HCT116 (cell line): ENCODE data around the gene RBBP8. TPM values are rescaled to one million over a fixed set of nuclear protein-coding genes. Genes with fewer than 3 reads are reported as not detected.

Experiments
- ATAC-seq: fragments of 200-7000 bp; cut with Tn5 transposase; 2 replicates; pipeline ENCODE4 v1.9.1; 2020; ENCODE audit warnings: mild to moderate bottlenecking, moderate library complexity
- BruUV-seq: library from RNA; stranded (reverse); fragments of 400-500 nt; replicated peaks from 2 replicates; lab custom pipeline; 2021; lab: Mats Ljungman, UMichigan
- CTCF ChIA-PET: fragments of 300-600 bp; sonication (Branson Sonifier 250); formaldehyde crosslinking; loops from one replicate; lab custom pipeline; 2021; ENCODE audit warnings: antibody characterized with exemption; lab: Charles Lee
- POLR2A ChIA-PET: fragments of 300-600, 350-600 bp; sonication (Branson Sonifier 250); formaldehyde crosslinking; loops from one replicate; lab custom pipeline; 2021; ENCODE audit warnings: antibody characterized with exemption; lab: Charles Lee
- RAD21 ChIA-PET, 2 experiments: fragments of 300-600 bp; sonication (Branson Sonifier 250); formaldehyde crosslinking; loops; one replicate each; lab custom pipeline; 2023; ENCODE audit warnings: low total read pairs in 2 of 2; ENCODE audit not compliant: uncharacterized antibody in 2 of 2, unreplicated experiment in 2 of 2, low non-redundant PET in 1 of 2; lab: Charles Lee
- DNase-seq: peaks from one replicate; pipeline ENCODE4 v3.0.0-alpha.2; 2010; ENCODE audit warnings: low read depth, low spot score
- H2AFZ ChIP-seq: fragments of 200-600 bp; shearing (Covaris generic), sonication (generic); 2 replicates; pipeline ENCODE4 v1.6.1; 2017; ENCODE audit warnings: low read depth, mixed run types, mixed read lengths, antibody characterized with exemption, low read length; ENCODE audit not compliant: poor library complexity, severe bottlenecking
- H3K27ac ChIP-seq: 2 replicates; pipeline ENCODE4 v1.5.1; 2012; ENCODE audit warnings: low read depth, low read length
- H3K27me3 ChIP-seq: fragments of 200-600 bp; sonication (generic); 2 replicates; pipeline ENCODE4 v1.6.1; 2016; ENCODE audit warnings: mixed run types, low read length, mixed read lengths; ENCODE audit not compliant: insufficient read depth
- H3K36me3 ChIP-seq, 2 experiments: fragments of 200-500 bp in 1 of 2; fragments of 200-600 bp in 1 of 2; sonication (Bioruptor generic) in 1 of 2; sonication (generic) in 1 of 2; 2 replicates each; pipeline versions ENCODE4 v1.5.1 to v1.6.1; 2014 to 2016; ENCODE audit warnings: low read length in 2 of 2, inconsistent platforms in 1 of 2, mixed read lengths in 1 of 2, mixed run types in 1 of 2; ENCODE audit not compliant: insufficient read depth in 2 of 2, control insufficient read depth in 1 of 2
- H3K4me1 ChIP-seq, 2 experiments: fragments of 200-600 bp in 1 of 2; sonication (generic) in 1 of 2; 2 replicates each; pipeline versions ENCODE4 v1.5.1 to v1.6.1; 2012 to 2017; ENCODE audit warnings: low read length in 2 of 2, inconsistent platforms in 1 of 2, mild to moderate bottlenecking in 1 of 2, mixed read lengths in 1 of 2, mixed run types in 1 of 2, moderate library complexity in 1 of 2; ENCODE audit not compliant: insufficient read depth in 2 of 2, control insufficient read depth in 1 of 2
- H3K4me2 ChIP-seq: fragments of 200-600 bp; sonication (generic); 2 replicates; pipeline ENCODE4 v1.6.1; 2017; ENCODE audit warnings: mixed run types, low read length, mixed read lengths
- H3K4me3 ChIP-seq, 2 experiments: fragments of 200-600 bp in 1 of 2; sonication (generic) in 1 of 2; replicated peaks in 1 of 2; 2 replicates each; pipeline ENCODE4 v1.5.1; 2011 to 2016; ENCODE audit warnings: low read length in 2 of 2, control low read depth in 1 of 2, low read depth in 1 of 2, mild to moderate bottlenecking in 1 of 2, mixed read lengths in 1 of 2, mixed run types in 1 of 2
- H3K79me2 ChIP-seq: fragments of 200-600 bp; sonication (generic); 2 replicates; pipeline ENCODE4 v1.6.1; 2017; ENCODE audit warnings: mild to moderate bottlenecking, mixed run types, low read length, moderate library complexity, mixed read lengths; ENCODE audit not compliant: insufficient read depth
- H3K9ac ChIP-seq: fragments of 200-600 bp; sonication (generic); 2 replicates; pipeline ENCODE4 v1.6.1; 2016; ENCODE audit warnings: low read length, mixed read lengths
- H3K9me2 ChIP-seq: fragments of 200-600 bp; sonication (generic), shearing (Covaris generic); 2 replicates; pipeline ENCODE4 v1.6.1; 2017; ENCODE audit warnings: mixed run types, mild to moderate bottlenecking, moderate library complexity; ENCODE audit not compliant: insufficient read depth
- H3K9me3 ChIP-seq, 2 experiments: fragments of 200-500 bp in 1 of 2; fragments of 200-600 bp in 1 of 2; sonication (Bioruptor generic) in 1 of 2; sonication (generic) in 1 of 2; 2 replicates each; pipeline ENCODE4 v1.6.1; 2014 to 2017; ENCODE audit warnings: low read length in 2 of 2, mixed read lengths in 2 of 2, inconsistent platforms in 1 of 2, low read depth in 1 of 2, mild to moderate bottlenecking in 1 of 2, mixed run types in 1 of 2, moderate library complexity in 1 of 2; ENCODE audit not compliant: control insufficient read depth in 1 of 2, insufficient read depth in 1 of 2
- H4K20me1 ChIP-seq: fragments of 200-600 bp; sonication (generic), shearing (Covaris generic); 2 replicates; pipeline ENCODE4 v1.6.1; 2017; ENCODE audit warnings: mixed run types, mild to moderate bottlenecking, moderate library complexity; ENCODE audit not compliant: insufficient read depth
- CBX3 ChIP-seq: IDR thresholded peaks from 2 replicates; pipeline ENCODE4 v1.6.1; 2012; ENCODE audit warnings: low read depth
- CEBPB ChIP-seq: IDR thresholded peaks from 2 replicates; pipeline ENCODE4 v1.6.1; 2012; ENCODE audit warnings: low read depth
- CTCF ChIP-seq, 3 experiments: fragments of 200-600 bp in 1 of 3; sonication (generic) in 1 of 3; IDR thresholded peaks in 2 of 3; conservative IDR thresholded peaks in 1 of 3; 2 replicates each; pipeline ENCODE4 v1.5.1; 2012 to 2017; ENCODE audit warnings: low read depth in 2 of 3, low read length in 2 of 3, antibody characterized with exemption in 1 of 3, borderline replicate concordance in 1 of 3, control low read depth in 1 of 3, mild to moderate bottlenecking in 1 of 3, mixed read lengths in 1 of 3, mixed run types in 1 of 3, moderate library complexity in 1 of 3; ENCODE audit not compliant: insufficient read depth in 1 of 3
- EGR1 ChIP-seq: IDR thresholded peaks from 2 replicates; pipeline ENCODE4 v1.6.1; 2012; ENCODE audit warnings: low read depth
- EZH2phosphoT487 ChIP-seq: fragments of 200-600 bp; IDR thresholded peaks from 2 replicates; pipeline ENCODE4 v1.6.1; 2018; ENCODE audit warnings: antibody characterized with exemption, borderline replicate concordance
- FOSL1 ChIP-seq: IDR thresholded peaks from 2 replicates; pipeline ENCODE4 v1.6.1; 2012; ENCODE audit warnings: low read depth
- JUND ChIP-seq: IDR thresholded peaks from 2 replicates; pipeline ENCODE4 v1.6.1; 2012
- POLR2A ChIP-seq: IDR thresholded peaks from 2 replicates; pipeline ENCODE4 v1.7.0; 2011; ENCODE audit warnings: borderline replicate concordance; ENCODE audit not compliant: insufficient read depth, insufficient read length; ENCODE audit errors: extremely low read depth
- POLR2AphosphoS5 ChIP-seq: IDR thresholded peaks from 2 replicates; pipeline ENCODE4 v1.6.1; 2011; ENCODE audit warnings: mild to moderate bottlenecking, low read depth, low read length, moderate library complexity
- RAD21 ChIP-seq: IDR thresholded peaks from 2 replicates; pipeline ENCODE4 v1.6.1; 2012; ENCODE audit warnings: low read depth, mild to moderate bottlenecking
- REST ChIP-seq: IDR thresholded peaks from 2 replicates; pipeline ENCODE4 v1.6.1; 2012; ENCODE audit warnings: low read depth
- SIN3A ChIP-seq: IDR thresholded peaks from 2 replicates; pipeline ENCODE4 v1.6.1; 2012; ENCODE audit warnings: low read depth
- SP1 ChIP-seq: IDR thresholded peaks from 2 replicates; pipeline ENCODE4 v1.6.1; 2012; ENCODE audit warnings: low read depth
- SRF ChIP-seq: IDR thresholded peaks from 2 replicates; pipeline ENCODE4 v1.6.1; 2012; ENCODE audit warnings: low read depth
- TCF7L2 ChIP-seq: IDR thresholded peaks from 2 replicates; pipeline ENCODE4 v1.7.0; 2011; ENCODE audit warnings: borderline replicate concordance, inconsistent platforms; ENCODE audit not compliant: insufficient read depth, insufficient read length; ENCODE audit errors: extremely low read depth
- YY1 ChIP-seq: IDR thresholded peaks from 2 replicates; pipeline ENCODE4 v1.6.1; 2011; ENCODE audit warnings: low read length, low read depth, moderate library complexity, mild to moderate bottlenecking; ENCODE audit not compliant: insufficient replicate concordance; ENCODE audit errors: extremely low read depth
- ZFX ChIP-seq: fragments of 450-650 bp; IDR thresholded peaks from 2 replicates; pipeline ENCODE4 v1.6.1; 2017
- ZNF274 ChIP-seq: fragments of 200-500 bp; sonication (Bioruptor generic); IDR thresholded peaks from 2 replicates; pipeline ENCODE4 v1.6.1; 2014; ENCODE audit warnings: mild to moderate bottlenecking, low read depth, low read length, inconsistent platforms
- intact Hi-C: fragments of 100-400 bp; cut with micrococcal nuclease; formaldehyde crosslinking; loops from 2 replicates; pipeline ENCODE4 v1.10.0; 2022
- total RNA-seq: library from RNA; stranded (reverse); gene quantifications from one replicate; pipeline ENCODE4 v1.2.1, GENCODE V29; 2021; ENCODE audit not compliant: unreplicated experiment

Gene RBBP8
- total RNA-seq, 1 experiment from 2014 or later, result 66.6 TPM

DNA sequence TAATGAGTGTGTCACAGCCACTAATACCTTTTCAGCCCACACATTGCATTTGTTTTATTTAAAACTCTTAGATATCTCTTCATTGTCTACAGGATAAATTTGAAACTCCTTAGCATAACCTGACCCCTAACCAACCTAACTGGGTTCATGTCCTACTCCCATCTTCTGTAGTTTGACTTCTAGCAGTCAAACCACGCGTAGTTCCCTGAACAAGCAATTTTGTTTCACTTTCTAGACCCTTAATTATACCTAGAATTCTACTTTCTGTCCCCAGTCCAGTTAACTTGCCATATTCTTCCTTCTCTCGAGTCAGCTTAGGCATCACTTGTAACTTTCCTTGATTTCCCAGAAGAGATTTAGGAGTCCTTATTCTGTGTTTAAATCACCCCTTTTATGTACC lies 55.1 kb downstream of the RBBP8 start:
- peaks cover 13 to 30% of the 10 kb centered on the region in 2 experiments; a peak in 3 of 4 replicates for H3K36me3 ChIP-seq

DNA sequence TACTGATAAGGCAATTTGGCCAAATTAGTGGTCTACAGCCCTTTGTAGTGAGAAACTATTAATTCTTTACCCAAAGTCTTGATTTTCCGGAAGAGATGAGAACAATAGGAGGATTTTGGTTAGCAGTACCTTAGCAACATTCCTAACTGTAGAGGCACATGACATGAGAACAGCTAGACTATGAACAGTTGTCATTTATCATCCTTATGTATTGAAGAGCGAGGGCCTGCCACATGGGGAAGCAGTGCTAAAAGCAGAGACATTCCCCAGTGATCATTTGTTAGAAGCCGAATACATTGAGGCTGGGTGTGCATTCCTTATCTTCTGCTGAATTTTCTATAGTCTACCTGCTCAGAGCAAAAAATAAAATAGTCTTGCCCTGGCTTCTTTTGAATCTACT lies 65.2 kb downstream of the RBBP8 start:
- H3K9me3 ChIP-seq, result no peaks in the 10 kb centered on the region
- no peak overlapping the region for H3K4me3 ChIP-seq
- H3K9me2 ChIP-seq, result no peaks in the 10 kb centered on the region
- H4K20me1 ChIP-seq, result no peaks in the 10 kb centered on the region
- no peak overlapping the region for H3K4me2 ChIP-seq
- no peaks in the 10 kb centered on the region for H3K79me2 ChIP-seq
- intact Hi-C loops, result no loop called here
- peaks cover 8 to 22% of the 10 kb centered on the region in 2 experiments; a peak in 3 of 4 replicates for H3K36me3 ChIP-seq
- no peak for ATAC-seq
- H3K27ac ChIP-seq, result no peak overlapping the region
- ChIA-PET POLR2A (no interaction called here), CTCF (interaction anchor here (1.0 kb wide), 1 partner anchor 15 kb away, joined by 3 read pairs; no protein-coding TSS in a partner anchor), RAD21 (no interaction called here)
- H3K27me3 ChIP-seq, result no peaks in the 10 kb centered on the region
- DNase-seq, result no peak
- H3K4me1 ChIP-seq, result no peaks in the 10 kb centered on the region
- BruUV-seq, result TSS peak; percentile 10
- H3K9ac ChIP-seq, result no peak overlapping the region
- no peak overlapping the region for H2AFZ ChIP-seq
- TF ChIP-seq ZNF274 (no peak), REST (no peak), POLR2AphosphoS5 (no peak), FOSL1 (no peak), YY1 (no peak), EZH2phosphoT487 (no peak), SIN3A (no peak), CTCF (IDR thresholded peaks at IDR 0.05 in 2 of 3, conservative IDR thresholded peaks at IDR 0.05 in 1 of 3; ENCODE audit: borderline replicate concordance in 1 of 3, insufficient read depth in 1 of 3, low read depth in 2 of 3, low read length in 2 of 3) (no peak), ZFX (no peak), TCF7L2 (no peak), CEBPB (no peak), POLR2A (no peak), CBX3 (no peak), JUND (no peak), RAD21 (no peak), EGR1 (no peak), SRF (no peak), SP1 (no peak)

More for the DNA sequence above, 55.1 kb downstream of the RBBP8 start:
- H4K20me1 ChIP-seq, result no peaks in the 10 kb centered on the region
- ChIA-PET RAD21 (no interaction called here), POLR2A (no interaction called here), CTCF (no interaction called here)
- no peaks in the 10 kb centered on the region for H3K27me3 ChIP-seq
- no peaks in the 10 kb centered on the region for H3K79me2 ChIP-seq
- no peak overlapping the region for H3K9ac ChIP-seq
- H3K4me1 ChIP-seq, result no peaks in the 10 kb centered on the region
- no peaks in the 10 kb centered on the region for H3K9me2 ChIP-seq
- H2AFZ ChIP-seq, result no peak overlapping the region
- H3K4me3 ChIP-seq, result no peak overlapping the region
- DNase-seq, result no peak
- no peak for ATAC-seq
- no peak overlapping the region for H3K4me2 ChIP-seq
- no TSS peak for BruUV-seq
- intact Hi-C loops, result no loop called here
- no peak for TF ChIP-seq YY1
- TF ChIP-seq, all 23 proteins: peak for 0
- H3K9me3 ChIP-seq, result no peaks in the 10 kb centered on the region
- H3K27ac ChIP-seq, result no peak overlapping the region
